Measurements from ENCODE around the gene IQSEC1. TPM values are rescaled to one million over a fixed set of nuclear protein-coding genes. Genes with fewer than 3 reads are reported as not detected.
A peak's percentile ranks its signal among the peaks of the same experiment; 100 is the strongest.

IQSEC1 gene
- total RNA-seq, 2 donors from 2014 or later: 22.7 to 24.5 TPM

- peaks cover 2% of the 10 kb centered on the region for H3K4me1 Mint-ChIP-seq
- TF ChIP-seq CTCF (conservative IDR thresholded peaks at IDR 0.05): peak; percentile 25
- Histone ChIP-seq H3K27ac (ENCODE audit: low read depth, low read length) (no peak overlapping the region), H3K4me3 (ENCODE audit: low read length) (no peak overlapping the region), H3K4me1 (ENCODE audit: control insufficient read depth, insufficient read depth, low read length) (no peaks in the 10 kb centered on the region), H3K27me3 (ENCODE audit: control insufficient read depth, insufficient read depth, low read length, poor library complexity, severe bottlenecking) (peaks cover 18% of the 10 kb centered on the region), H3K36me3 (ENCODE audit: control insufficient read depth, insufficient read depth, low read length) (no peaks in the 10 kb centered on the region), H3K9ac (ENCODE audit: extremely low read depth, low read length, poor library complexity, severe bottlenecking) (no peak overlapping the region), H3K9me3 (ENCODE audit: control insufficient read depth, low read length) (no peaks in the 10 kb centered on the region)
- no peaks in the 10 kb centered on the region for H3K9me3 Mint-ChIP-seq
- H3K4me3 Mint-ChIP-seq: no peak overlapping the region
- no peak overlapping the region for H3K27ac Mint-ChIP-seq
- no peak for DNase-seq
- H3K36me3 Mint-ChIP-seq (ENCODE audit: low read depth): no peaks in the 10 kb centered on the region
- 67 to 70% methylated on average over 4 of the region's 4 CpGs for WGBS, 2 experiments (ENCODE audit: insufficient coverage in 1 of 2, insufficient read length in 1 of 2)
- H3K27me3 Mint-ChIP-seq (ENCODE audit: insufficient read depth): peaks cover 9% of the 10 kb centered on the region
These were observed 4.8 kb downstream of the IQSEC1 start for GRCh38 chr3:13068269-13069010.

- H3K4me1 Mint-ChIP-seq: peaks cover under 1% of the 10 kb centered on the region
- H3K9me3 ChIP-seq (ENCODE audit: control insufficient read depth, low read length): no peaks in the 10 kb centered on the region
- no peaks in the 10 kb centered on the region for H3K36me3 ChIP-seq (ENCODE audit: control insufficient read depth, insufficient read depth, low read length)
- WGBS, 2 experiments (ENCODE audit: insufficient coverage in 1 of 2, insufficient read length in 1 of 2): 90 to 100% methylated on average over 1 to 4 of the region's 4 CpGs
- no peaks in the 10 kb centered on the region for H3K4me1 ChIP-seq (ENCODE audit: control insufficient read depth, insufficient read depth, low read length)
- peaks cover 6% of the 10 kb centered on the region for H3K27me3 Mint-ChIP-seq (ENCODE audit: insufficient read depth)
- no peaks in the 10 kb centered on the region for H3K36me3 Mint-ChIP-seq (ENCODE audit: low read depth)
- H3K4me3 Mint-ChIP-seq: no peak overlapping the region
- H3K27ac Mint-ChIP-seq: no peak overlapping the region
- no peak for DNase-seq
- peaks cover 11% of the 10 kb centered on the region for H3K27me3 ChIP-seq (ENCODE audit: control insufficient read depth, insufficient read depth, low read length, poor library complexity, severe bottlenecking)
- no peak overlapping the region for H3K4me3 ChIP-seq (ENCODE audit: low read length)
- no peak overlapping the region for H3K9ac ChIP-seq (ENCODE audit: extremely low read depth, low read length, poor library complexity, severe bottlenecking)
- no peaks in the 10 kb centered on the region for H3K9me3 Mint-ChIP-seq
- TF ChIP-seq CTCF (conservative IDR thresholded peaks at IDR 0.05): no peak
- no peak overlapping the region for H3K27ac ChIP-seq (ENCODE audit: low read depth, low read length)
These were observed 5.5 kb downstream of the IQSEC1 start for GRCh38 chr3:13067778-13068177.

- Mint-ChIP-seq H3K27me3 (ENCODE audit: insufficient read depth) (no peaks in the 10 kb centered on the region), H3K36me3 (ENCODE audit: low read depth) (no peaks in the 10 kb centered on the region), H3K27ac (no peak overlapping the region), H3K9me3 (no peaks in the 10 kb centered on the region), H3K4me1 (no peaks in the 10 kb centered on the region), H3K4me3 (no peak overlapping the region)
- WGBS, 2 experiments (ENCODE audit: insufficient coverage in 1 of 2, insufficient read length in 1 of 2): 79 to 90% methylated on average over 2 to 4 of the region's 4 CpGs
- Histone ChIP-seq H3K4me3 (ENCODE audit: low read length) (no peak overlapping the region), H3K9me3 (ENCODE audit: control insufficient read depth, low read length) (no peaks in the 10 kb centered on the region), H3K4me1 (ENCODE audit: control insufficient read depth, insufficient read depth, low read length) (no peaks in the 10 kb centered on the region), H3K27me3 (ENCODE audit: control insufficient read depth, insufficient read depth, low read length, poor library complexity, severe bottlenecking) (peaks cover 2% of the 10 kb centered on the region), H3K9ac (ENCODE audit: extremely low read depth, low read length, poor library complexity, severe bottlenecking) (no peak overlapping the region), H3K27ac (ENCODE audit: low read depth, low read length) (no peak overlapping the region), H3K36me3 (ENCODE audit: control insufficient read depth, insufficient read depth, low read length) (no peaks in the 10 kb centered on the region)
- TF ChIP-seq CTCF (conservative IDR thresholded peaks at IDR 0.05): no peak
- no peak for DNase-seq
These were observed 6.4 kb downstream of the IQSEC1 start for GRCh38 chr3:13066834-13067233.
